HCT116 (cell line): ENCODE measurements around the gene EMP2. TPM values are rescaled to one million over a fixed set of nuclear protein-coding genes. Genes with fewer than 3 reads are reported as not detected.

Source experiments
- ATAC-seq: fragments of 200-7000 bp; cut with Tn5 transposase; 2 replicates; pipeline ENCODE4 v1.9.1; 2020; ENCODE audit warnings: mild to moderate bottlenecking, moderate library complexity
- BruUV-seq: library from RNA; stranded (reverse); fragments of 400-500 nt; replicated peaks from 2 replicates; lab custom pipeline; 2021; lab: Mats Ljungman, UMichigan
- CTCF ChIA-PET: fragments of 300-600 bp; sonication (Branson Sonifier 250); formaldehyde crosslinking; loops from one replicate; lab custom pipeline; 2021; ENCODE audit warnings: antibody characterized with exemption; lab: Charles Lee
- POLR2A ChIA-PET: fragments of 300-600, 350-600 bp; sonication (Branson Sonifier 250); formaldehyde crosslinking; loops from one replicate; lab custom pipeline; 2021; ENCODE audit warnings: antibody characterized with exemption; lab: Charles Lee
- RAD21 ChIA-PET, 2 experiments: fragments of 300-600 bp; sonication (Branson Sonifier 250); formaldehyde crosslinking; loops; one replicate each; lab custom pipeline; 2023; ENCODE audit warnings: low total read pairs in 2 of 2; ENCODE audit not compliant: uncharacterized antibody in 2 of 2, unreplicated experiment in 2 of 2, low non-redundant PET in 1 of 2; lab: Charles Lee
- DNase-seq: peaks from one replicate; pipeline ENCODE4 v3.0.0-alpha.2; 2010; ENCODE audit warnings: low read depth, low spot score
- H2AFZ ChIP-seq: fragments of 200-600 bp; shearing (Covaris generic), sonication (generic); 2 replicates; pipeline ENCODE4 v1.6.1; 2017; ENCODE audit warnings: low read depth, mixed run types, mixed read lengths, antibody characterized with exemption, low read length; ENCODE audit not compliant: poor library complexity, severe bottlenecking
- H3K27ac ChIP-seq: 2 replicates; pipeline ENCODE4 v1.5.1; 2012; ENCODE audit warnings: low read depth, low read length
- H3K27me3 ChIP-seq: fragments of 200-600 bp; sonication (generic); 2 replicates; pipeline ENCODE4 v1.6.1; 2016; ENCODE audit warnings: mixed run types, low read length, mixed read lengths; ENCODE audit not compliant: insufficient read depth
- H3K36me3 ChIP-seq, 2 experiments: fragments of 200-500 bp in 1 of 2; fragments of 200-600 bp in 1 of 2; sonication (Bioruptor generic) in 1 of 2; sonication (generic) in 1 of 2; 2 replicates each; pipeline versions ENCODE4 v1.5.1 to v1.6.1; 2014 to 2016; ENCODE audit warnings: low read length in 2 of 2, inconsistent platforms in 1 of 2, mixed read lengths in 1 of 2, mixed run types in 1 of 2; ENCODE audit not compliant: insufficient read depth in 2 of 2, control insufficient read depth in 1 of 2
- H3K4me1 ChIP-seq, 2 experiments: fragments of 200-600 bp in 1 of 2; sonication (generic) in 1 of 2; 2 replicates each; pipeline versions ENCODE4 v1.5.1 to v1.6.1; 2012 to 2017; ENCODE audit warnings: low read length in 2 of 2, inconsistent platforms in 1 of 2, mild to moderate bottlenecking in 1 of 2, mixed read lengths in 1 of 2, mixed run types in 1 of 2, moderate library complexity in 1 of 2; ENCODE audit not compliant: insufficient read depth in 2 of 2, control insufficient read depth in 1 of 2
- H3K4me2 ChIP-seq: fragments of 200-600 bp; sonication (generic); 2 replicates; pipeline ENCODE4 v1.6.1; 2017; ENCODE audit warnings: mixed run types, low read length, mixed read lengths
- H3K4me3 ChIP-seq, 2 experiments: fragments of 200-600 bp in 1 of 2; sonication (generic) in 1 of 2; replicated peaks in 1 of 2; 2 replicates each; pipeline ENCODE4 v1.5.1; 2011 to 2016; ENCODE audit warnings: low read length in 2 of 2, control low read depth in 1 of 2, low read depth in 1 of 2, mild to moderate bottlenecking in 1 of 2, mixed read lengths in 1 of 2, mixed run types in 1 of 2
- H3K79me2 ChIP-seq: fragments of 200-600 bp; sonication (generic); 2 replicates; pipeline ENCODE4 v1.6.1; 2017; ENCODE audit warnings: mild to moderate bottlenecking, mixed run types, low read length, moderate library complexity, mixed read lengths; ENCODE audit not compliant: insufficient read depth
- H3K9ac ChIP-seq: fragments of 200-600 bp; sonication (generic); 2 replicates; pipeline ENCODE4 v1.6.1; 2016; ENCODE audit warnings: low read length, mixed read lengths
- H3K9me2 ChIP-seq: fragments of 200-600 bp; sonication (generic), shearing (Covaris generic); 2 replicates; pipeline ENCODE4 v1.6.1; 2017; ENCODE audit warnings: mixed run types, mild to moderate bottlenecking, moderate library complexity; ENCODE audit not compliant: insufficient read depth
- H3K9me3 ChIP-seq, 2 experiments: fragments of 200-500 bp in 1 of 2; fragments of 200-600 bp in 1 of 2; sonication (Bioruptor generic) in 1 of 2; sonication (generic) in 1 of 2; 2 replicates each; pipeline ENCODE4 v1.6.1; 2014 to 2017; ENCODE audit warnings: low read length in 2 of 2, mixed read lengths in 2 of 2, inconsistent platforms in 1 of 2, low read depth in 1 of 2, mild to moderate bottlenecking in 1 of 2, mixed run types in 1 of 2, moderate library complexity in 1 of 2; ENCODE audit not compliant: control insufficient read depth in 1 of 2, insufficient read depth in 1 of 2
- H4K20me1 ChIP-seq: fragments of 200-600 bp; sonication (generic), shearing (Covaris generic); 2 replicates; pipeline ENCODE4 v1.6.1; 2017; ENCODE audit warnings: mixed run types, mild to moderate bottlenecking, moderate library complexity; ENCODE audit not compliant: insufficient read depth
- CBX3 ChIP-seq: IDR thresholded peaks from 2 replicates; pipeline ENCODE4 v1.6.1; 2012; ENCODE audit warnings: low read depth
- EGR1 ChIP-seq: IDR thresholded peaks from 2 replicates; pipeline ENCODE4 v1.6.1; 2012; ENCODE audit warnings: low read depth
- ELF1 ChIP-seq: IDR thresholded peaks from 2 replicates; pipeline ENCODE4 v1.6.1; 2012; ENCODE audit warnings: low read depth, borderline replicate concordance
- EZH2 ChIP-seq: fragments of 200-600 bp; sonication (generic); IDR thresholded peaks from 2 replicates; pipeline ENCODE4 v1.6.1; 2017; ENCODE audit warnings: antibody characterized with exemption, mixed run types
- EZH2phosphoT487 ChIP-seq: fragments of 200-600 bp; IDR thresholded peaks from 2 replicates; pipeline ENCODE4 v1.6.1; 2018; ENCODE audit warnings: antibody characterized with exemption, borderline replicate concordance
- FOSL1 ChIP-seq: IDR thresholded peaks from 2 replicates; pipeline ENCODE4 v1.6.1; 2012; ENCODE audit warnings: low read depth
- JUND ChIP-seq: IDR thresholded peaks from 2 replicates; pipeline ENCODE4 v1.6.1; 2012
- POLR2A ChIP-seq: IDR thresholded peaks from 2 replicates; pipeline ENCODE4 v1.7.0; 2011; ENCODE audit warnings: borderline replicate concordance; ENCODE audit not compliant: insufficient read depth, insufficient read length; ENCODE audit errors: extremely low read depth
- POLR2AphosphoS5 ChIP-seq: IDR thresholded peaks from 2 replicates; pipeline ENCODE4 v1.6.1; 2011; ENCODE audit warnings: mild to moderate bottlenecking, low read depth, low read length, moderate library complexity
- RAD21 ChIP-seq: IDR thresholded peaks from 2 replicates; pipeline ENCODE4 v1.6.1; 2012; ENCODE audit warnings: low read depth, mild to moderate bottlenecking
- SIN3A ChIP-seq: IDR thresholded peaks from 2 replicates; pipeline ENCODE4 v1.6.1; 2012; ENCODE audit warnings: low read depth
- SRF ChIP-seq: IDR thresholded peaks from 2 replicates; pipeline ENCODE4 v1.6.1; 2012; ENCODE audit warnings: low read depth
- TCF7L2 ChIP-seq: IDR thresholded peaks from 2 replicates; pipeline ENCODE4 v1.7.0; 2011; ENCODE audit warnings: borderline replicate concordance, inconsistent platforms; ENCODE audit not compliant: insufficient read depth, insufficient read length; ENCODE audit errors: extremely low read depth
- ZFX ChIP-seq: fragments of 450-650 bp; IDR thresholded peaks from 2 replicates; pipeline ENCODE4 v1.6.1; 2017
- intact Hi-C: fragments of 100-400 bp; cut with micrococcal nuclease; formaldehyde crosslinking; loops from 2 replicates; pipeline ENCODE4 v1.10.0; 2022
- total RNA-seq: library from RNA; stranded (reverse); gene quantifications from one replicate; pipeline ENCODE4 v1.2.1, GENCODE V29; 2021; ENCODE audit not compliant: unreplicated experiment
- TF ChIP-seq, protein P1 (sequence below): IDR thresholded peaks from 2 replicates; pipeline ENCODE4 v1.6.1; 2012; ENCODE audit warnings: low read depth
- TF ChIP-seq, protein P2 (sequence below): IDR thresholded peaks from 2 replicates; pipeline ENCODE4 v1.6.1; 2012
- TF ChIP-seq, protein P3 (sequence below), 3 experiments: fragments of 200-600 bp in 1 of 3; sonication (generic) in 1 of 3; IDR thresholded peaks in 2 of 3; conservative IDR thresholded peaks in 1 of 3; 2 replicates each; pipeline ENCODE4 v1.5.1; 2012 to 2017; ENCODE audit warnings: low read depth in 2 of 3, low read length in 2 of 3, antibody characterized with exemption in 1 of 3, borderline replicate concordance in 1 of 3, control low read depth in 1 of 3, mild to moderate bottlenecking in 1 of 3, mixed read lengths in 1 of 3, mixed run types in 1 of 3, moderate library complexity in 1 of 3; ENCODE audit not compliant: insufficient read depth in 1 of 3
- TF ChIP-seq, protein P4 (sequence below): IDR thresholded peaks from 2 replicates; pipeline ENCODE4 v1.6.1; 2011; ENCODE audit warnings: mild to moderate bottlenecking, low read length, moderate library complexity; ENCODE audit not compliant: insufficient replicate concordance; ENCODE audit errors: extremely low read depth
- TF ChIP-seq, protein P5 (sequence below): IDR thresholded peaks from 2 replicates; pipeline ENCODE4 v1.6.1; 2012

Gene EMP2
- total RNA-seq, 1 experiment from 2014 or later: 32.6 TPM

DNA sequence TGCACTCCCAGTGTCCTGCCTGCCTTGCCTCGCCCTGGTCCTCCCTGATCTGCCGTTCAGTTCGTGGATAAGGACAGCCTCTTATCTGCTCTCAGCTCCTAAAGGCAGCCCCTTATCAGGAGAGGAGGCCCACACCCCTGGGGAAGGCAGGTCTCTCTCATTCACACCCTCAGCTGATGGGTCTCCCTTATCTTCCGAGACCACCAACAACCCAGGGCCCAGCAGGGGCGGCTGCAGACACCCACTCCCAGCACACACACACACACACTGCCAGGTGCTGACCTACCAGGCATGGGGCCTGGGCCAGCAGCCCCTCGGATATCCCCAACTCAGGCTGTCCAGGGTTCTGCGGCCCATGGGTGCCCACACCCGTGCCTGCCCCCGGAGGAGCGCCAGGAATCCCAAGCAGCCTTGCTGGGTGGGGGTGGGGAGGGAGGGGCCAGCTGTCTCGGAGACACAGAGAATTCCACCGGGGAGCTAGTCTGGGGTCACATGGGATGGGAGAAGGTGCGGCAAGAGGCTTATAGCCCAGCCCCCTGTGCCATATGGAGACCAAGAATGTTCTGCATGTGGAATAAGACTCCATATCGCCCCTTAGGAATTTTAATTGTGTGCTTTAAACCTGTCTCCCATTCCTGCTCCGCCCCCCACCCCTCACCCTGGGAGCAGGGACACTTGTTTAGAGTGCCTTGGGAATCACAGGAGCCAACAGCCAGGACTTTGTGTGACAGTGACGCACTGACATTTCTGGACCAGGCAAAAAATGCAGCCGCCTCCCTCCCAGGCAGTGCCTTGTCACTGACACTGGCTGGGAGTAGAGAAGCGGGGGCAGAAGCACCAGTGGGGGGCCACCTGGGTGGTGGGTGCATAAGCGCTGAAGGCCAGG, 41.9 kb upstream of the EMP2 start:
- Histone ChIP-seq H3K4me1 (peaks cover 10 to 12% of the 10 kb centered on the region in 2 experiments), H3K4me2 (no peak overlapping the region), H3K27ac (no peak overlapping the region), H3K4me3 (no peak overlapping the region), H3K9me2 (no peaks in the 10 kb centered on the region), H3K79me2 (no peaks in the 10 kb centered on the region), H3K9me3 (no peaks in the 10 kb centered on the region), H3K9ac (no peak overlapping the region), H3K36me3 (no peaks in the 10 kb centered on the region), H2AFZ (no peak overlapping the region), H3K27me3 (no peaks in the 10 kb centered on the region), H4K20me1 (no peaks in the 10 kb centered on the region)
- ATAC-seq: peak; percentile 30; the same call in 1 of the 2 replicates
- RAD21 ChIA-PET: no interaction called here
- BruUV-seq: no TSS peak
- intact Hi-C loops: no loop called here
- CTCF ChIA-PET: no interaction called here
- POLR2A ChIA-PET: no interaction called here
- TF ChIP-seq, protein P1, sequence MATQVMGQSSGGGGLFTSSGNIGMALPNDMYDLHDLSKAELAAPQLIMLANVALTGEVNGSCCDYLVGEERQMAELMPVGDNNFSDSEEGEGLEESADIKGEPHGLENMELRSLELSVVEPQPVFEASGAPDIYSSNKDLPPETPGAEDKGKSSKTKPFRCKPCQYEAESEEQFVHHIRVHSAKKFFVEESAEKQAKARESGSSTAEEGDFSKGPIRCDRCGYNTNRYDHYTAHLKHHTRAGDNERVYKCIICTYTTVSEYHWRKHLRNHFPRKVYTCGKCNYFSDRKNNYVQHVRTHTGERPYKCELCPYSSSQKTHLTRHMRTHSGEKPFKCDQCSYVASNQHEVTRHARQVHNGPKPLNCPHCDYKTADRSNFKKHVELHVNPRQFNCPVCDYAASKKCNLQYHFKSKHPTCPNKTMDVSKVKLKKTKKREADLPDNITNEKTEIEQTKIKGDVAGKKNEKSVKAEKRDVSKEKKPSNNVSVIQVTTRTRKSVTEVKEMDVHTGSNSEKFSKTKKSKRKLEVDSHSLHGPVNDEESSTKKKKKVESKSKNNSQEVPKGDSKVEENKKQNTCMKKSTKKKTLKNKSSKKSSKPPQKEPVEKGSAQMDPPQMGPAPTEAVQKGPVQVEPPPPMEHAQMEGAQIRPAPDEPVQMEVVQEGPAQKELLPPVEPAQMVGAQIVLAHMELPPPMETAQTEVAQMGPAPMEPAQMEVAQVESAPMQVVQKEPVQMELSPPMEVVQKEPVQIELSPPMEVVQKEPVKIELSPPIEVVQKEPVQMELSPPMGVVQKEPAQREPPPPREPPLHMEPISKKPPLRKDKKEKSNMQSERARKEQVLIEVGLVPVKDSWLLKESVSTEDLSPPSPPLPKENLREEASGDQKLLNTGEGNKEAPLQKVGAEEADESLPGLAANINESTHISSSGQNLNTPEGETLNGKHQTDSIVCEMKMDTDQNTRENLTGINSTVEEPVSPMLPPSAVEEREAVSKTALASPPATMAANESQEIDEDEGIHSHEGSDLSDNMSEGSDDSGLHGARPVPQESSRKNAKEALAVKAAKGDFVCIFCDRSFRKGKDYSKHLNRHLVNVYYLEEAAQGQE: no peak
- TF ChIP-seq, protein P2, sequence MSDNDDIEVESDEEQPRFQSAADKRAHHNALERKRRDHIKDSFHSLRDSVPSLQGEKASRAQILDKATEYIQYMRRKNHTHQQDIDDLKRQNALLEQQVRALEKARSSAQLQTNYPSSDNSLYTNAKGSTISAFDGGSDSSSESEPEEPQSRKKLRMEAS: no peak
- no peak for TF ChIP-seq POLR2AphosphoS5
- no peak for TF ChIP-seq POLR2A
- TF ChIP-seq, protein P3, sequence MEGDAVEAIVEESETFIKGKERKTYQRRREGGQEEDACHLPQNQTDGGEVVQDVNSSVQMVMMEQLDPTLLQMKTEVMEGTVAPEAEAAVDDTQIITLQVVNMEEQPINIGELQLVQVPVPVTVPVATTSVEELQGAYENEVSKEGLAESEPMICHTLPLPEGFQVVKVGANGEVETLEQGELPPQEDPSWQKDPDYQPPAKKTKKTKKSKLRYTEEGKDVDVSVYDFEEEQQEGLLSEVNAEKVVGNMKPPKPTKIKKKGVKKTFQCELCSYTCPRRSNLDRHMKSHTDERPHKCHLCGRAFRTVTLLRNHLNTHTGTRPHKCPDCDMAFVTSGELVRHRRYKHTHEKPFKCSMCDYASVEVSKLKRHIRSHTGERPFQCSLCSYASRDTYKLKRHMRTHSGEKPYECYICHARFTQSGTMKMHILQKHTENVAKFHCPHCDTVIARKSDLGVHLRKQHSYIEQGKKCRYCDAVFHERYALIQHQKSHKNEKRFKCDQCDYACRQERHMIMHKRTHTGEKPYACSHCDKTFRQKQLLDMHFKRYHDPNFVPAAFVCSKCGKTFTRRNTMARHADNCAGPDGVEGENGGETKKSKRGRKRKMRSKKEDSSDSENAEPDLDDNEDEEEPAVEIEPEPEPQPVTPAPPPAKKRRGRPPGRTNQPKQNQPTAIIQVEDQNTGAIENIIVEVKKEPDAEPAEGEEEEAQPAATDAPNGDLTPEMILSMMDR (IDR thresholded peaks at IDR 0.05 in 2 of 3, conservative IDR thresholded peaks at IDR 0.05 in 1 of 3; ENCODE audit: borderline replicate concordance in 1 of 3, insufficient read depth in 1 of 3, low read depth in 2 of 3, low read length in 2 of 3): no peak
- TF ChIP-seq SRF: no peak
- TF ChIP-seq ELF1: no peak
- TF ChIP-seq TCF7L2: no peak
- TF ChIP-seq EZH2: no peak
- TF ChIP-seq ZFX: no peak
- TF ChIP-seq, protein P4, sequence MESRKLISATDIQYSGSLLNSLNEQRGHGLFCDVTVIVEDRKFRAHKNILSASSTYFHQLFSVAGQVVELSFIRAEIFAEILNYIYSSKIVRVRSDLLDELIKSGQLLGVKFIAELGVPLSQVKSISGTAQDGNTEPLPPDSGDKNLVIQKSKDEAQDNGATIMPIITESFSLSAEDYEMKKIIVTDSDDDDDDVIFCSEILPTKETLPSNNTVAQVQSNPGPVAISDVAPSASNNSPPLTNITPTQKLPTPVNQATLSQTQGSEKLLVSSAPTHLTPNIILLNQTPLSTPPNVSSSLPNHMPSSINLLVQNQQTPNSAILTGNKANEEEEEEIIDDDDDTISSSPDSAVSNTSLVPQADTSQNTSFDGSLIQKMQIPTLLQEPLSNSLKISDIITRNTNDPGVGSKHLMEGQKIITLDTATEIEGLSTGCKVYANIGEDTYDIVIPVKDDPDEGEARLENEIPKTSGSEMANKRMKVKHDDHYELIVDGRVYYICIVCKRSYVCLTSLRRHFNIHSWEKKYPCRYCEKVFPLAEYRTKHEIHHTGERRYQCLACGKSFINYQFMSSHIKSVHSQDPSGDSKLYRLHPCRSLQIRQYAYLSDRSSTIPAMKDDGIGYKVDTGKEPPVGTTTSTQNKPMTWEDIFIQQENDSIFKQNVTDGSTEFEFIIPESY: no peak
- TF ChIP-seq FOSL1: no peak
- no peak for TF ChIP-seq JUND
- no peak for TF ChIP-seq RAD21
- TF ChIP-seq CBX3: no peak
- TF ChIP-seq, protein P5, sequence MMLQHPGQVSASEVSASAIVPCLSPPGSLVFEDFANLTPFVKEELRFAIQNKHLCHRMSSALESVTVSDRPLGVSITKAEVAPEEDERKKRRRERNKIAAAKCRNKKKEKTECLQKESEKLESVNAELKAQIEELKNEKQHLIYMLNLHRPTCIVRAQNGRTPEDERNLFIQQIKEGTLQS: no peak
- no peak for TF ChIP-seq SIN3A
- TF ChIP-seq EGR1: no peak
- TF ChIP-seq EZH2phosphoT487: no peak
- no peak for DNase-seq
